Thyroid gland (tissue), 4 donors: ENCODE results near the gene KRTAP22-1. TPM values are rescaled to one million over a fixed set of nuclear protein-coding genes. Genes with fewer than 3 reads are reported as not detected.

Experiments
- DNase-seq, 2 donors: peaks; one replicate each; pipeline ENCODE4 v3.0.0-alpha.2; 2019
- H3K27ac ChIP-seq, 3 donors: fragments of 200-600 bp; sonication (generic); 1 replicate in 2 of 3; 2 replicates in 1 of 3; pipeline ENCODE4 v1.5.1; 2016 to 2019; ENCODE audit warnings: mild to moderate bottlenecking in 1 of 3, moderate library complexity in 1 of 3
- H3K27me3 ChIP-seq: fragments of 200-600 bp; sonication (generic); one replicate; pipeline ENCODE4 v1.5.1; 2019
- H3K36me3 ChIP-seq, 2 donors: fragments of 200-600 bp; sonication (generic); one replicate each; pipeline ENCODE4 v1.5.1; 2016 to 2019
- H3K4me1 ChIP-seq, 2 donors: fragments of 200-600 bp; sonication (generic); one replicate each; pipeline ENCODE4 v1.5.1; 2017 to 2019
- H3K4me3 ChIP-seq, 3 donors: fragments of 200-600 bp; sonication (generic); replicated peaks in 1 of 3; 1 replicate in 2 of 3; 2 replicates in 1 of 3; pipeline ENCODE4 v1.5.1; 2016; ENCODE audit warnings: mild to moderate bottlenecking in 1 of 3
- H3K9me3 ChIP-seq: fragments of 200-600 bp; sonication (generic); one replicate; pipeline ENCODE4 v1.5.1; 2017
- POLR2A ChIP-seq, 2 donors: fragments of 450-650 bp; IDR thresholded peaks; one replicate each; pipeline ENCODE4 v1.6.1; 2017; ENCODE audit warnings: antibody characterized with exemption in 2 of 2, mild to moderate bottlenecking in 2 of 2, moderate library complexity in 1 of 2
- WGBS, 2 donors: methylation state at CpG; one replicate each; pipeline ENCODE4 v1.1.5; 2017; 5-methylcytosine and 5-hydroxymethylcytosine counted together
- intact Hi-C: fragments of 100-400 bp; cut with DNase I; formaldehyde crosslinking; loops from one replicate; pipeline ENCODE4 v1.15.1; 2023
- total RNA-seq, 4 donors: library from RNA; depleted of rRNA; stranded (reverse); fragments of >200 nt; gene quantifications; one replicate each; pipeline ENCODE4 v1.2.3, GENCODE V29; 2016
- TF ChIP-seq, protein P1 (sequence below), 6 experiments: fragments of 200-600 bp in 3 of 6; fragments of 450-650 bp in 3 of 6; sonication (generic) in 3 of 6; IDR thresholded peaks; one replicate each; pipeline ENCODE4 v1.5.1; 2016 to 2019; ENCODE audit warnings: antibody characterized with exemption in 6 of 6, mild to moderate bottlenecking in 2 of 6, inconsistent platforms in 1 of 6, moderate library complexity in 1 of 6

The KRTAP22-1 gene
- not detected for total RNA-seq

DNA sequence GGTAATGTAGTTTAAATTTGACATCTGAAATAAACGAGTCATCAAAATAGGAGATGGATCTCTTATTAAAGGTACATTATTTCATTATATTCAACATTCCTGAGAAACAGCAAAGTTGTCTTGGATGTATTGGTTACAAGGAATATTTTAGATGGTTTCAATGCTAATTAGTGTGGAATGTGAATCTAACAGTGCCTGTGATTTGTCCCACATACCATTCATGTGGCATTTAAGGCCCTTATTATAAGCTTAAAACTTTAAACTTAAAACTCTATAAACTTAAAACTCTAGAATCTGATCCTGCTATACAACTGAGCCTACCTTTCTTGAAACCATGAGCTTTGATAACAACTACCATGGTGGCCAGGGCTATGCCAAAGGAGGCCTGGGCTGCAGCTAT lies at the start of gene KRTAP22-1:
KRTAP22-1 (plus strand) TSS at position 301 of the 400 bp plus-strand sequence.
- 0 to 22% methylated on average over 1 of the region's 1 CpG for WGBS, 2 donors
- no peaks in the 10 kb centered on the region for H3K36me3 ChIP-seq
- DNase-seq: no peak
- no peak within 1 kb of the TSS for H3K4me3 ChIP-seq
- H3K27me3 ChIP-seq: no peaks in the 10 kb centered on the region
- no peak within 1 kb of the TSS for H3K27ac ChIP-seq
- intact Hi-C loops: no loop called here
- no peaks in the 10 kb centered on the region for H3K4me1 ChIP-seq
- no peaks in the 10 kb centered on the region for H3K9me3 ChIP-seq
- no peak for TF ChIP-seq POLR2A (IDR thresholded peaks at IDR 0.05)
- TF ChIP-seq, protein P1, sequence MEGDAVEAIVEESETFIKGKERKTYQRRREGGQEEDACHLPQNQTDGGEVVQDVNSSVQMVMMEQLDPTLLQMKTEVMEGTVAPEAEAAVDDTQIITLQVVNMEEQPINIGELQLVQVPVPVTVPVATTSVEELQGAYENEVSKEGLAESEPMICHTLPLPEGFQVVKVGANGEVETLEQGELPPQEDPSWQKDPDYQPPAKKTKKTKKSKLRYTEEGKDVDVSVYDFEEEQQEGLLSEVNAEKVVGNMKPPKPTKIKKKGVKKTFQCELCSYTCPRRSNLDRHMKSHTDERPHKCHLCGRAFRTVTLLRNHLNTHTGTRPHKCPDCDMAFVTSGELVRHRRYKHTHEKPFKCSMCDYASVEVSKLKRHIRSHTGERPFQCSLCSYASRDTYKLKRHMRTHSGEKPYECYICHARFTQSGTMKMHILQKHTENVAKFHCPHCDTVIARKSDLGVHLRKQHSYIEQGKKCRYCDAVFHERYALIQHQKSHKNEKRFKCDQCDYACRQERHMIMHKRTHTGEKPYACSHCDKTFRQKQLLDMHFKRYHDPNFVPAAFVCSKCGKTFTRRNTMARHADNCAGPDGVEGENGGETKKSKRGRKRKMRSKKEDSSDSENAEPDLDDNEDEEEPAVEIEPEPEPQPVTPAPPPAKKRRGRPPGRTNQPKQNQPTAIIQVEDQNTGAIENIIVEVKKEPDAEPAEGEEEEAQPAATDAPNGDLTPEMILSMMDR (IDR thresholded peaks at IDR 0.05): no peak

DNA sequence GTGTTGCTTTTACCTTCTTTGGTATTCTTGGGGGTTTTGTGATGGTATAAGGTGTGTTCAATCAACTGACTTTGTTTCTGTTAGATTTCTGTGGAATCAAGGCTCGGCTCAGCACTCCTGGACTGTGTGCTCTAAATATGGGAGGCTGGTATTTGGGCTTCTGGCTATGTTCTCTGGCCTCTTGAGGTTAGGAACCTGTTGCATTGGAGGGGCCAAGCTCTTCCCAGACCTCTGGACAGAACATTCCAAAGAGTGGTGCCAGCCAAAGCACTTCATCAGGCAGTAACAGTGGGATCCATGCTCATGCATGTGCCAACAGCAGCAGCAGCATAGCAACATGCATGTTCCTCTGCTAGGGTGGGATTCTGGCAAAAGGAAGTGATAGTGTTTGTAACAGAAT lies 48.1 kb upstream of the KRTAP22-1 start:
- Histone ChIP-seq H3K4me1 (no peaks in the 10 kb centered on the region), H3K27ac (no peak overlapping the region), H3K9me3 (no peaks in the 10 kb centered on the region), H3K36me3 (no peaks in the 10 kb centered on the region), H3K27me3 (no peaks in the 10 kb centered on the region), H3K4me3 (no peak overlapping the region)
- no peak for TF ChIP-seq POLR2A (IDR thresholded peaks at IDR 0.05)
- TF ChIP-seq, protein P1 (IDR thresholded peaks at IDR 0.05): no peak
- DNase-seq: no peak
- intact Hi-C loops: no loop called here
- WGBS, 2 donors: 89 to 93% methylated on average over 1 of the region's 1 CpG

DNA sequence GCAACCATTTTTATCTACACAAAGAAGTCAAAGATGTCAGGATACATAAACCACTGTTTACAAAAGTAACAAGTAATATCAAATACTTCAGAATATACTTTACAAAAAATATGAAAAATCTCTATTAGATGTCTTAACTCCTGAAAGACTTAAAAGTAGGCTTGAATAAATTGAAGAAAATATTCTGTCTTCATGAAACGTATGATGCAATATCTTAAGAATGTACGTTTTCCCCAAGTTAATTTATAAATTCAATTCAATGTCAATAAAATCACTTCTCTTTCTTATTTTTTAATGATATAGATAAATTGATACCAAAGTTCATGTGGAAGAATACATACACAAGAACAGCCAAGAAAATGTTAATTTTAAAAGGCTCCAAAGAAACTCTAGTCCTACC lies 45.8 kb upstream of the KRTAP22-1 start:
- WGBS, 2 donors: 92 to 94% methylated on average over 2 of the region's 2 CpGs
- no peak for DNase-seq
- intact Hi-C loops: no loop called here
- no peak for TF ChIP-seq POLR2A (IDR thresholded peaks at IDR 0.05)
- TF ChIP-seq, protein P1 (IDR thresholded peaks at IDR 0.05): no peak
- Histone ChIP-seq H3K4me3 (no peak overlapping the region), H3K27ac (no peak overlapping the region), H3K36me3 (no peaks in the 10 kb centered on the region), H3K4me1 (no peaks in the 10 kb centered on the region), H3K27me3 (no peaks in the 10 kb centered on the region), H3K9me3 (no peaks in the 10 kb centered on the region)

DNA sequence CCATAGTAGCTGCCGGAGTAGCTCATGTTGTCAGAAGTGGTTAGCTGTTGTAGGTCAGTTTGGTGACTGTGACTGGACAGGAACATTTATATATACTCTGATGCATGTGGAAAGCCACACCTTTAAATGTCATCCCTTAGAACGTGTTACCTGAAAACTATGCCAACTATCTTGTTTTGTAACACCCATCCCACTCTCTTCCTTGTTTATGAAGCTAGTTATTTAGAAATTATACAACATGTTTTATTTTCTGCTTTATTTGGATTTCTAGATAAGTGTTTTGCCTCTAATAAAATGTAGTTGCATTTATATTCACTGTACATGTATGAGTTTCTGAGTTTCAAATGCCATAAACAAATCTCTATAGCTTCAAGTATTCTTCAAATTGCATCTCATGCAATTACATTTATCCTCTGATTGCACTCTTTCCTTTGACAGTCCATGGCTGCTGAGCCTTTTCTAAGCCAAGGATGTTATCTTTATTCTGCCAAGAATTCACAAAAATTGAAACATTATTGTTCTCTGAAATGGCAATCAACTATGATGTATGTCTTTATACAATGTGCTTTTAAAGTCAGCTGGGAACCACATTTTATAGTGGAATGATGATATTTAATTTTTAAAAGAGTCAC lies 39.5 kb upstream of the KRTAP22-1 start, which contains the start of gene KRTAP19-7:
KRTAP19-7 (minus strand) TSS at position 51 of the 632 bp plus-strand sequence; CDS start at position 26, 25 bp downstream.
- Histone ChIP-seq H3K27me3 (no peaks in the 10 kb centered on the region), H3K9me3 (no peaks in the 10 kb centered on the region), H3K4me3 (no peak within 1 kb of the TSS), H3K36me3 (no peaks in the 10 kb centered on the region), H3K27ac (no peak within 1 kb of the TSS), H3K4me1 (no peaks in the 10 kb centered on the region)
- WGBS, 2 donors: 86 to 87% methylated on average over 2 of the region's 2 CpGs
- DNase-seq: no peak
- intact Hi-C loops: no loop called here
- TF ChIP-seq, protein P1 (IDR thresholded peaks at IDR 0.05): no peak
- no peak for TF ChIP-seq POLR2A (IDR thresholded peaks at IDR 0.05)

DNA sequence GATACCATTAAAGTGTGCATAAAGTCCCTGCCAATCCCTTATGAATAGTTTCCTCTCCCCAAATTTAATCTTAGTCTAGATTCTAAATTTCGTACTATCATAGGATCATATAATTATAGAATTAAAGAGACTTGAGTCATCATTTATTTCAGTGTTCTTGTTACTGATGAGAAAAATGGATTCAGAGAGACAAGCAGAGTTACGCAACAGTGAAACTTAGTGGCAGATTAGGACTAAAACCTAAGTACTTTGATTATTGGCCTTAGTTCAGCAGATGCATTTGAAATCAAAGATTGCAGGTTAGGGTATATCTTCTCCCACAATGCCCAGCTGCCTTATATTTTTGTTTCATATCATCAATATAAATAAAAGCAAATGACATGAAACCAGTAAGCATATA lies 38.9 kb upstream of the KRTAP22-1 start:
- intact Hi-C loops: no loop called here
- Histone ChIP-seq H3K27ac (no peak overlapping the region), H3K4me3 (no peak overlapping the region), H3K36me3 (no peaks in the 10 kb centered on the region), H3K27me3 (no peaks in the 10 kb centered on the region), H3K9me3 (no peaks in the 10 kb centered on the region), H3K4me1 (no peaks in the 10 kb centered on the region)
- TF ChIP-seq POLR2A (IDR thresholded peaks at IDR 0.05): no peak
- TF ChIP-seq, protein P1 (IDR thresholded peaks at IDR 0.05): no peak
- DNase-seq: no peak
- WGBS, 2 donors: 85 to 88% methylated on average over 2 of the region's 2 CpGs
